Nephron progenitor cell (in vitro differentiated cells): Measurements from ENCODE around the gene CIB1.
"Not testable (repeated sequence)": the region's sequence is repeated elsewhere in the genome, so short reads cannot be mapped to it uniquely, and the experiment has no call there.

Experiments used
- DNase-seq: peaks from one replicate; pipeline ENCODE4 v3.0.0; 2021
- H3K27ac Mint-ChIP-seq: 2 replicates; pipeline ENCODE4 v1.8.0; 2021; ENCODE audit warnings: mild to moderate bottlenecking, moderate library complexity, mixed read lengths
- H3K27me3 Mint-ChIP-seq: 2 replicates; pipeline ENCODE4 v1.8.0; 2021; ENCODE audit warnings: mild to moderate bottlenecking, low read depth, mixed read lengths; ENCODE audit not compliant: poor library complexity
- H3K36me3 Mint-ChIP-seq: 2 replicates; pipeline ENCODE4 v1.8.0; 2021; ENCODE audit warnings: low read depth, mixed read lengths
- H3K4me1 Mint-ChIP-seq: 2 replicates; pipeline ENCODE4 v1.8.0; 2021; ENCODE audit warnings: mixed read lengths
- H3K4me3 Mint-ChIP-seq: 2 replicates; pipeline ENCODE4 v1.8.0; 2021; ENCODE audit warnings: mild to moderate bottlenecking, moderate library complexity, mixed read lengths
- H3K9me3 Mint-ChIP-seq: 2 replicates; pipeline ENCODE4 v1.8.0; 2021; ENCODE audit warnings: mild to moderate bottlenecking, moderate library complexity, mixed read lengths
- CTCF ChIP-seq: fragments of 200-600 bp; sonication (generic); IDR thresholded peaks from 2 replicates; pipeline ENCODE4 v1.5.0; 2021; ENCODE audit warnings: antibody characterized with exemption

The CIB1 gene

GRCh38 chr15:90233387-90234095 is at the start of gene CIB1:
Gene CIB1, minus strand, starts transcription at chr15:90233941. Its CDS starts 56 bp downstream, at chr15:90233885.
- DNase-seq = peak; percentile 94
- Mint-ChIP-seq H3K4me3 (peak within 1 kb of the TSS; percentile 81), H3K27me3 (peaks cover 10% of the 10 kb centered on the region), H3K9me3 (no peaks in the 10 kb centered on the region), H3K36me3 (peaks cover 30% of the 10 kb centered on the region), H3K27ac (peak within 1 kb of the TSS; percentile 48), H3K4me1 (peaks cover 32% of the 10 kb centered on the region)
- TF ChIP-seq CTCF = no peak

- not testable (repeated sequence) for H3K9me3 Mint-ChIP-seq, H3K4me3 Mint-ChIP-seq, H3K36me3 Mint-ChIP-seq, H3K27me3 Mint-ChIP-seq, H3K27ac Mint-ChIP-seq, DNase-seq
- H3K4me1 Mint-ChIP-seq = peaks cover 17% of the 10 kb centered on the region
These were observed 47.9 kb upstream of the CIB1 start for GRCh38 chr15:90281637-90282036.

GRCh38 chr15:90280743-90281142 is 47.0 kb upstream of the CIB1 start:
- H3K4me1 Mint-ChIP-seq = peaks cover 17% of the 10 kb centered on the region
- not testable (repeated sequence) for DNase-seq, H3K27ac Mint-ChIP-seq, H3K4me3 Mint-ChIP-seq, H3K9me3 Mint-ChIP-seq, H3K27me3 Mint-ChIP-seq
- peaks cover 14% of the 10 kb centered on the region for H3K36me3 Mint-ChIP-seq

GRCh38 chr15:90278467-90278866 is 44.7 kb upstream of the CIB1 start:
- H3K27me3 Mint-ChIP-seq, H3K27ac Mint-ChIP-seq, DNase-seq, H3K4me3 Mint-ChIP-seq, H3K9me3 Mint-ChIP-seq: not testable (repeated sequence)
- H3K36me3 Mint-ChIP-seq = peaks cover 31% of the 10 kb centered on the region
- H3K4me1 Mint-ChIP-seq = peaks cover 17% of the 10 kb centered on the region

- DNase-seq = no peak
- Mint-ChIP-seq H3K27me3 (peaks cover 3% of the 10 kb centered on the region), H3K36me3 (peaks cover 84% of the 10 kb centered on the region), H3K4me1 (peaks cover 37% of the 10 kb centered on the region), H3K4me3 (no peak overlapping the region), H3K27ac (peak overlapping the region; percentile 12), H3K9me3 (peaks cover 8% of the 10 kb centered on the region)
- TF ChIP-seq CTCF = no peak
These were observed 37.9 kb upstream of the CIB1 start for GRCh38 chr15:90271459-90272166.

GRCh38 chr15:90270502-90271150 is 36.9 kb upstream of the CIB1 start:
- Mint-ChIP-seq H3K9me3 (peaks cover 8% of the 10 kb centered on the region), H3K4me1 (peaks cover 45% of the 10 kb centered on the region), H3K36me3 (peaks cover 77% of the 10 kb centered on the region), H3K27ac (peak overlapping the region; percentile 70), H3K4me3 (no peak overlapping the region), H3K27me3 (no peaks in the 10 kb centered on the region)
- no peak for TF ChIP-seq CTCF
- DNase-seq = no peak

- H3K9me3 Mint-ChIP-seq = no peaks in the 10 kb centered on the region
- no peak for TF ChIP-seq CTCF
- no peak for DNase-seq
- peaks cover 58% of the 10 kb centered on the region for H3K36me3 Mint-ChIP-seq
- H3K4me3 Mint-ChIP-seq = peak overlapping the region; percentile 78
- peaks cover 54% of the 10 kb centered on the region for H3K4me1 Mint-ChIP-seq
- H3K27me3 Mint-ChIP-seq = peaks cover 3% of the 10 kb centered on the region
- peak overlapping the region; percentile 90 for H3K27ac Mint-ChIP-seq
These were observed 34.7 kb upstream of the CIB1 start for GRCh38 chr15:90268415-90268814.
